Loucy (cell line): Measurements from ENCODE around the gene SLC29A4.
"Not testable (repeated sequence)": the region's sequence is repeated elsewhere in the genome, so short reads cannot be mapped to it uniquely, and the experiment has no call there.

Experiments
- H2AFZ ChIP-seq: fragments of 200-600 bp; sonication (generic); 2 replicates; pipeline ENCODE4 v1.6.0; 2016; ENCODE audit warnings: antibody characterized with exemption, mild to moderate bottlenecking, low read length, moderate library complexity
- H3F3A ChIP-seq: fragments of 200-600 bp; 2 replicates; pipeline ENCODE4 v1.6.0; 2016; ENCODE audit warnings: antibody characterized with exemption, low read depth, mild to moderate bottlenecking
- H3K27me3 ChIP-seq: fragments of 200-600 bp; sonication (generic); 2 replicates; pipeline ENCODE4 v1.6.1; 2014; ENCODE audit warnings: low read length, mild to moderate bottlenecking; ENCODE audit not compliant: insufficient read depth, poor library complexity, severe bottlenecking
- H3K36me3 ChIP-seq: fragments of 200-600 bp; sonication (generic); 2 replicates; pipeline ENCODE4 v1.6.1; 2016; ENCODE audit warnings: low read length; ENCODE audit not compliant: insufficient read depth
- H3K4me1 ChIP-seq: fragments of 200-600 bp; sonication (generic); 2 replicates; pipeline ENCODE4 v1.5.1; 2014; ENCODE audit warnings: low read length, mild to moderate bottlenecking; ENCODE audit not compliant: insufficient read depth, poor library complexity, severe bottlenecking
- H3K4me2 ChIP-seq: fragments of 200-600 bp; sonication (generic); 2 replicates; pipeline ENCODE4 v1.6.0; 2014; ENCODE audit warnings: antibody characterized with exemption, low read length, low read depth, mild to moderate bottlenecking; ENCODE audit not compliant: poor library complexity, severe bottlenecking
- H3K4me3 ChIP-seq: fragments of 200-600 bp; sonication (generic); 2 replicates; pipeline ENCODE4 v1.5.1; 2014; ENCODE audit warnings: low read length, mild to moderate bottlenecking, mixed read lengths; ENCODE audit not compliant: poor library complexity, severe bottlenecking
- H3K79me2 ChIP-seq: fragments of 200-600 bp; sonication (generic); 2 replicates; pipeline ENCODE4 v1.6.1; 2014; ENCODE audit warnings: low read length; ENCODE audit not compliant: insufficient read depth
- H3K9ac ChIP-seq: fragments of 200-600 bp; sonication (generic); 2 replicates; pipeline ENCODE4 v1.6.0; 2014; ENCODE audit warnings: mild to moderate bottlenecking, low read depth, low read length, moderate library complexity; ENCODE audit not compliant: poor library complexity, severe bottlenecking
- H3K9me2 ChIP-seq: fragments of 200-600 bp; sonication (generic); replicated peaks from 2 replicates; pipeline ENCODE4 v1.6.1; 2016; ENCODE audit warnings: low read depth, low read length, mixed read lengths
- H3K9me3 ChIP-seq: fragments of 200-600 bp; sonication (generic); 2 replicates; pipeline ENCODE4 v1.6.1; 2014; ENCODE audit warnings: mild to moderate bottlenecking, antibody characterized with exemption, low read length, low read depth; ENCODE audit not compliant: insufficient read depth
- H4K20me1 ChIP-seq: fragments of 200-600 bp; sonication (generic); 2 replicates; pipeline ENCODE4 v1.6.0; 2014; ENCODE audit warnings: antibody characterized with exemption, low read length, mild to moderate bottlenecking; ENCODE audit not compliant: insufficient read depth, poor library complexity, severe bottlenecking
- CTCF ChIP-seq: fragments of 200-600 bp; sonication (generic); conservative IDR thresholded peaks from 2 replicates; pipeline ENCODE4 v1.5.1; 2014; ENCODE audit warnings: mild to moderate bottlenecking, antibody characterized with exemption, low read length
- EZH2phosphoT487 ChIP-seq: fragments of 200-600 bp; IDR thresholded peaks from 2 replicates; pipeline ENCODE4 v1.6.1; 2018; ENCODE audit warnings: antibody characterized with exemption, mild to moderate bottlenecking, moderate library complexity, borderline replicate concordance

Gene SLC29A4

GRCh38 chr7:5265320-5266190 lies 17.2 kb upstream of the SLC29A4 start:
- Histone ChIP-seq H3K27me3 (no peaks in the 10 kb centered on the region), H3K36me3 (no peaks in the 10 kb centered on the region), H4K20me1 (no peaks in the 10 kb centered on the region), H3K4me3 (no peak overlapping the region), H3K4me2 (no peak overlapping the region), H3F3A (no peaks in the 10 kb centered on the region), H3K4me1 (no peaks in the 10 kb centered on the region), H3K79me2 (no peaks in the 10 kb centered on the region), H3K9me3 (no peaks in the 10 kb centered on the region), H2AFZ (no peak overlapping the region), H3K9ac (no peak overlapping the region), H3K9me2 (no peaks in the 10 kb centered on the region)
- TF ChIP-seq CTCF (no peak), EZH2phosphoT487 (no peak)

GRCh38 chr7:5266191-5267028 lies 16.3 kb upstream of the SLC29A4 start:
- Histone ChIP-seq H3K4me2 (no peak overlapping the region), H3K27me3 (no peaks in the 10 kb centered on the region), H3F3A (no peaks in the 10 kb centered on the region), H4K20me1 (no peaks in the 10 kb centered on the region), H3K4me3 (no peak overlapping the region), H3K9me2 (no peaks in the 10 kb centered on the region), H3K9ac (no peak overlapping the region), H3K9me3 (no peaks in the 10 kb centered on the region), H3K36me3 (no peaks in the 10 kb centered on the region), H3K4me1 (no peaks in the 10 kb centered on the region), H3K79me2 (no peaks in the 10 kb centered on the region), H2AFZ (no peak overlapping the region)
- TF ChIP-seq CTCF (no peak), EZH2phosphoT487 (no peak)

- H3K9me3 ChIP-seq, H3K79me2 ChIP-seq, H2AFZ ChIP-seq, H3K9me2 ChIP-seq, H3K4me1 ChIP-seq, H3K36me3 ChIP-seq, H3F3A ChIP-seq, H4K20me1 ChIP-seq, H3K27me3 ChIP-seq, H3K4me3 ChIP-seq, H3K4me2 ChIP-seq, H3K9ac ChIP-seq: not testable (repeated sequence)
Observed at GRCh38 chr7:5267829-5268228, 14.9 kb upstream of the SLC29A4 start.

GRCh38 chr7:5269992-5270657 lies 12.6 kb upstream of the SLC29A4 start:
- H3K4me2 ChIP-seq, H3K36me3 ChIP-seq, H3K79me2 ChIP-seq, H3K4me3 ChIP-seq, H3K9me3 ChIP-seq, H3K4me1 ChIP-seq, H2AFZ ChIP-seq, H3K9me2 ChIP-seq, H4K20me1 ChIP-seq, H3K27me3 ChIP-seq, H3K9ac ChIP-seq, H3F3A ChIP-seq: not testable (repeated sequence)
